Right renal pelvis (tissue), 4 donors: ENCODE results near the gene NT5DC4. TPM values are rescaled to one million over a fixed set of nuclear protein-coding genes. Genes with fewer than 3 reads are reported as not detected.
"Not testable (repeated sequence)": the region's sequence is repeated elsewhere in the genome, so short reads cannot be mapped to it uniquely, and the experiment has no call there.

Experiments used
- DNase-seq, 4 donors: peaks; one replicate each; pipeline ENCODE4 v3.0.0-alpha.2; 2013; ENCODE audit warnings: low read depth in 4 of 4, low spot score in 3 of 4, missing footprints in 1 of 4
- polyA plus RNA-seq, 4 donors: library from polyadenylated mRNA; unstranded; fragments of 120-200 nt; gene quantifications; one replicate each; pipeline ENCODE4 v1.2.1, GENCODE V29; 2013; ENCODE audit not compliant: insufficient read length in 4 of 4

The NT5DC4 gene
- polyA plus RNA-seq, 4 donors: 0.08 to 0.48 (median 0.29) TPM; not detected in 1

DNA sequence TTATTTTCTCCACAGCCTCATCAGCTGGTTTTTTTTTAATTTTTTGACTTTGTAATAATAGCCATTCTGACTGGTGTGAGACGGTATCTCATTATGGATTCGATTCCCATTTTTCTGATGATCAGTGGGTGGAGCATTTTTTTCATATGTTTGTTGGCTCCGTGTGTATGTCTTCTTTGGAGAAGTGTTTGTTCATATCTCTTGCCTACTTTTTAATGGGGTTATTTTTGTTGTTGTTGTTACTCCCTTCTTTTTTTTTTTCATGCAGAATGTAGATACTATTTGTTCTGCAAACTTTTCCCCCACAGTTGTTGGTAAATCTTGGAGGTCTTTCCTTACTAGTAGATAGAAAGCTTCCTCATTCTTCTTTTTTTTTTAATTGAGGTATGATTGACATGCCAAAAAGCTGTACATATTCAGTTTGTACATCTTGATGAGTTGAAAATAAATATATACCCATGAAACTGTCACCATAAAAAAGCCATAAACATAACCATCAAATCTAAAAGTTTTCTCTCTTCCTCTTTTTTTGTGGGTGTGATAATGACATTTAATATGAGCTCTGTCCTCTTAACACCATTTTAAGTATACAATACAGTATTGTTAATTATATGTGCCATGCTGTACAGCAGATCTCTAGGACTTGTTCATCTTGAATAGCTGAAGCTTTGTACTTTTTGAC, 21.8 kb upstream of the NT5DC4 start:
- DNase-seq: no peak

DNA sequence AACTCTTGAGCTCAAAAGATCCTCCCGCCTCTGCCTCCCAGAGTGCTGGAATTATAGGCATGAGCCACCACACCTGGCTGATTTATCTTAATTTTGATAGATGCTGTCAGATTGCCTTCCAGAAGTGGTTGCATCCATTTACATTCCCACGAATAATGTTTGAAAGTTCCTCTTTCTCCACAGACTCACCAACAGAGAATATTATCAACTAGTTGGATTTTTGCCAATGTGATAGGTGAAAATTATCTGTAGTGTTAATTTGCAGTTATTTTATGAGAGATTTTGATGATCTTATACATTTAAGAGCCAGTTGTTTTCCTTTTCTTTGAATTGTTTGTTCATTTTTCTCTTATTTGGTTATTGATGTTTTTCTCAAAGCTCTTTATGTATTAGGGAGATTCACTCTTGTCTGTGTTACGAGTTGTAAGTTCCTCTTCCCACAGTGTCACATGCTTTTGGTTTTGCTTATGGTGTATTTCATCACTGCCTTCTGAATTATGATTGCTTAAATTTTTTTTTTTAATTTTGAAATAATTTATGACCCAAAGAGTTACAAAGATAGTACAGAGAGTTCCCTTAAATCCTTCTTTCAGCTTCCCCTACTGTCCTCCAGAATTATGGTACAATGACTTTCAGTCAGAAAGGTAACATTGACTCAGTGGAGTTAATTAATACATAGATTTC, 20.7 kb upstream of the NT5DC4 start:
- DNase-seq: no peak

DNA sequence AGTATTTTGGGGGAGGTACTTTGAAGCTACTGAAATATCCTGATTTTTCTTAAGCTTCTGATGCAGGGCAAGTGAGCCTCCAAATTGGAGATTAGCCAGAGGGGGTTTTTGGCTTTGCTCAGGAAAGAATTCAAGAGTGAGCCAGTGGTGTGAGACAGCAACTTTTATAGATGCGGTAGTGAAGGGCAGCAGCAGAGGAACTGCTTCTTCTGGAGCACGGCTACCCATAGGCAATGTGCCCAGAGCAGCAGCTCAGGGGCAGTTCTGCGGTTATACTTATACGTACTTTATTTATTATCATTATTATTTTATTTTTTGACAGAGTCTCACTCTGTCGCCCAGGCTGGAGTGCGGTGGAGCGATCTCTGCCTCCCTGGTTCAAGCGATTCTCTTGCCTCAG, 19.8 kb upstream of the NT5DC4 start:
- DNase-seq: no peak

DNA sequence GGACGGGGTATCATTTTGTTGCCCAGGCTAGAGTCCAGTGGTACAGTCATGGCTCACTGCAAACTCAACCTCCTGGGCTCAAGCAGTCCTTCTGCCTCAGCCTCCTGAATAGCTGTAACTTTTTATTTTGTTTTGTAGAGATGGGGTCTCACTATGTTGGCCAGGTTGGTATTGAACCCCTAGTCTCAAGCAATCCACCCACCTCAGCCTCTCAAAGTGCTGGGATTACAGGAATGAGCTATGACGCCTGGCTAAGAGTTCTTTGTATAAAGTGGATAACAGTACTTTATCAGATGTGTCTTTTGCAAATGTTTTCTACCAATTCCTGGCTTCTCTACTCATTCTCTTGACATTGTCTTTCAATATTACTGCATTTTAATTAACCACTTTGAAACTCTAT, 17.1 kb upstream of the NT5DC4 start:
- DNase-seq: no peak

DNA sequence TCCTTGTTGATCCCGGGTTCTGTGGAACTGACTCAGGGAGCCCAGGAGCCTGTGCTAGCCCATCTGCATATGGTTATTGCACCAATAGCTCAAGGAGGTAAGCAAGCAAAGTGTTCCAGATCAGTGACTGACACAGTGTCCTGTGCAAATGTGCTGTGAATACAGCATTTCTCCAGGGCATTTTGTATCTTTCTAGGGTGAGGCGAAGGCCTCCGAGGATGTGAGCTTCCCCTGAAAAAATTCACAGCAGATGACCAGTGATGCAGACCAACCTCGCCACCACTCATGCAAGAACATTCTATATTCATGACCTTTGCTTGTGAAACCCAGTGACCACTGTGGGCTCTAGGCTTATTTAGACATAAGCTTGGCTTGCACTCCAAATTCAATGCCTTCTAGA, 15.2 kb upstream of the NT5DC4 start:
- no peak for DNase-seq

DNA sequence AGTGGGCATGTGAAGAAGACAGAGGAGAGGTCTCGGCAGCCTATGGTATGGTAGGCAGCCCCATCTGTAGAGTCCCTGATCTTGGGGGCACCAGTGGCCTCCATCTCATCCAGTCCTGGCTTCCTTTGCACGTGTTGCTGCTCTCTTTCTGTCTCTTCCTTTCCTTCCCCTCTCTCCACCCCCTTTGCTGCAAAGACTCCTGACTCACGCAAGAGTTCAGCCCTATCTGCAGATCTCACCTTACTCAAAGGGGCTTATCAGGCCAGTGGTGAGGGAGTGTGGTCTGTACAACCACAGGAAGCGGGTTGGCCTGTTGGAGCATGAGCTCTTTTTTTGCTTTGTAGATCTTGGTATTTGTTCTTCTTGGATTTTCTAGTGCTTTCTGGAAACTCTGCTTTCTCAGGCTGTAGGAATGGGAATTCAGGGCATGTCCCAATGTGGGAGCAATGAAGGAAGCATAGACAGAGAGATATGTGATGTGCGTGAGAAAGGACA, 14.6 kb upstream of the NT5DC4 start:
- no peak for DNase-seq

DNA sequence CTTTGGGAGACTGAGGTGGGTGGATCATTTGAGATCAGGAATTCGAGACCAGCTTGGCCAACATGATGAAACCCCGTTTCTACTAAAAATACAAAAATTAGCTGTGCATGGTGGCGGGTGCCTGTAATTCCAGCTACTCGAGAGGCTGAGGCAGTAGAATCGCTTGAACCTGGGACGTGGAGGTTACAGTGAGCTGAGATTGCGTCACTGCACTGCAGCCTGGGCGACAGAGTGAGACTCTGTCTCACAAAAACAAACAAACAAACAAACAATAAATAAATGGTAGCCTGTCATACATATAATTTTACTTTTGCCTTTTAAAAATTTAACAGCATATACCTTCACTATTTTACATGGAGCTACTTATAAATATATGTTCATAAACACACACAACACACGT, 13.9 kb upstream of the NT5DC4 start:
- not testable (repeated sequence) for DNase-seq

DNA sequence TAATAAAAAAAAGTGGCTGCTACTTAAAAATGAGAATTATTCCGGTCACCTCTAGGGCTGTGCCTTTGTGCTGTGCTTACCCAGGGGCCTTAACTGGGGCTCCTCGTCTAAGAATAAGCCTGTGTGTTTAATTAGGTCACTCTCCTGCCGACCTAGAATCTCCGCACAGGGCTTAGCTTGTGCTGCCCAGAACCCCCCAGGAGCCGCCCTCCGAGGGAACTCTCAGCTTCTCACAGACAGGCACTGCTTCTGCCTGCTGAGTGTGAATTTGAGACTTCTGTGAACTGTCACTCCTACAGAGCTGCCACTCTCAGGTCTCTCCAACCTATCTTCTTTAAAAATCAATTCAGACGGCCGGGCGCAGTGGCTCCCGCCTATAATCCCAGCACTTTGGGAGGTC, 11.9 kb upstream of the NT5DC4 start:
- no peak for DNase-seq

DNA sequence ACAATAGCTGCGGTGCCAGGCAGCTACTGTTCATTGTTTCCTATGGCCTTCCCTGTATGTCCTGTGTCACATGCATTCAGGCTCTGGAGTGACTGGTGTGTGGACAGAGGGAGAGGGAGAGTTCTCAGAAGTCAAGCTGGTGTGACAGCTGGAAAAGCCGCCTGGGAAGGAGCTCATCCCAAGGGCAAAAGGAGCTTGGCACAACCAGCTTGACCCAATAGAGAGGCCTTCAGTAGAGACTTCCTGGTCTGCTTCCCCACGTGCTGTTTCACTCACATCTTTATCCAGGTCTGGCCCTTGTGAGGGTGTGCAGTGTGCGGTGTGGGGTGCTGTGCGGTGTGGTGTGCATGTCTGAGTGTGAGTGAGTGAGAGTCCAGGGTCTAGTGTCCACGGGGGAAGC, 11.1 kb upstream of the NT5DC4 start:
- DNase-seq: no peak

DNA sequence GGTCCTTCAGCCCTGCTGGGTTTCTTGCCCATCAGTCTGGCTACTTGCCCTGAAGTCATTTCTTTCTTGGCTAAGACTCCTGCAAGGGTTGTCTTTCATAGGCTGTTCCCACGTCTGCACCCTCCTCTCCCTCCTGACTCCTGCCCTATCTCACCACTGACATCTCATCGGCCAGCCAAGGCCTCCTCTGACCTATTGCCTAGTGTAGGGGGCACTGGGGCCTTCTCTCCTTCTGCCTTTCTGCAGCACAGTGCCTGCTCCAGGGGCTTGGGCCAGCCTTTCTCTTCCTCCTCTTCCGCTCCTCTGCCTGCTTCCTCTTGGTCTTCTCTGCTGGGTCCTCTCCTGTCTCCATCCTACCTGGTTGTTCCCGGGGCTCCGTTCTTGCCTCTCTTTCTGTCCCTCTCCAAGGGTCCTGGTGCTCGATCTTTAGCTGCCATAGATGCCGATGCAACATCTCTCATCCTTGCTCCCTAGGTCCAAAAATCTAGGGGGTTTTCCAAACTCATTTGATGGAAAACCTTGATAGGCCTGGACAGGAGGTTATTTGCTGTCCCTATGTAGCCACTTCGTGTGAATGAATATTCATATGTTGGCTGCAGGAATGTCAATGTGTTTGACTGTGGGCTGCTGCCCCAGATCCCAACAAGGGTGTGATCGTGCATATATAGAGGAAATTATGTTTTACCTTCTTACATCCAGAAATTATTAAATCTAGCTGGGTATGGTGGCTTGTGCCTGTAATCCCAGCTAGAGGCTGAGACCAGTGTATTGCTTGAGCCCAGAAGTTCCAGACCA, 9.7 kb upstream of the NT5DC4 start:
- DNase-seq: no peak

DNA sequence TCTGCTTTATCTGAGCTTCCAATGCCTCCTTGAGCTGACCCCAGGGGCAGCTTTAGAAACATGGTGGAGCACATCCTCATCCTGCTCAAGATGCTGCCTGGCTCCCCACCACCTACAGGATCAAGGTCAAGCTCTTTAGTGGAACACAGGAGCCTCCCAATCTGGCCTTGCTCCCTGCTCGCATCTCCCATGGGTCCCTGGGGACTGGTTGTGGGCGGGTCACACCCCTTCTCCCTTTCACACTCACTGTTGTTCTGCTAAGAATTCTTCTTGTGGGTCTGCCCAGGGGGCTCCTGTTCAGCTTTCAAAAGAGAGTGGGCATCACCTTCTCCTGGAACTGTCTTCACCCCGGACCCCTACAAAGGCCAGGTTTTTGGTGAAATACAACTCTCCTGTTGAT, 8.4 kb upstream of the NT5DC4 start:
- DNase-seq: no peak

DNA sequence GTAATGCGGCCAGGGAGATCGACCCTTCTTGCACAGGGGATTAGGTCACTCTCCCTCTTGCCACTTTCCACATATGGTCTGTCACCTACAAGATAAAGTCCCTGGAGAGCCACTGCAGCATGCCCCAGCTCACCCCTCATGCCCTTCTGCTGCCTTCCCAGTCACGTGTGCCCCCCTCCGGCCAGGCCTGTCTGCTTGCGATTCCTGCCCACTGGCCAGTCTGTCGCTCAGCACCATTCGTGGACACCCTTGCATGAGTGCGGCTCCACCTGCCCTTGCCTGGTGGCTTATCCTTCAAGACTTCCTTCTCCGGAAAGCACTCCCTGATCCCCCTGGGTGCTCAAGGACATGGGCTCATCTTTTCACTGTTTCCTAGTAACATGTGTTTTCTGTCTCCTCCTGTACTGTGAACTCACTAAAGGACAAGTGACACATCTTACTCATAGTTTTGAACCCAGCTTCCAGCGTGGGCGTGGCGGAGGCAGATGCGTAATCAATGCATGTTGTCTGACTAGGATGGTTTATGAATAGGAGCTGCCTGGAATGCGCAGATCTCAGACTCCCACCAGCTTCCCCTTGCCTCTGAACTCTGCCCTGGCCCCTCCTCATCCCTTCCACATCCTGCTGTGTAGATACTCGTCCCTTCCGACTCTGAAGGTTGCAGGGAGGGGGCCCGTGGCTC, 7.8 kb upstream of the NT5DC4 start:
- DNase-seq: no peak

DNA sequence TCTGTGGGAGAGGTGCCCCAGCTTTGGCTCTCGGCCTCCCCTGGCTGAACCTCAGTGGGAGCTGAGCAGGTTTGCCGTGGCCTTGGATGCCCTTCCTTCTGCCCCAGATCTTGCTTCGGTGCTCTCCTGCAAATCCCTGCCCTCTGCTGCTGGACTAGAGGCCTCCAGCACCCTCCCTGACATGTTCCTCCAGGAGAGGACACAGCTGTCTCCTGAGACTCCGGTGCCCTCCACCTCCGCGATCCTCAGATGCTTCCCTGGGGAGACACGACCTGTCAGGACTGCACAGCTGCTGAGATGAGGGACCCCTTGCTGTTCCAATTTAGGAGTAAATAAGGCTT, 7.3 kb upstream of the NT5DC4 start:
- no peak for DNase-seq

DNA sequence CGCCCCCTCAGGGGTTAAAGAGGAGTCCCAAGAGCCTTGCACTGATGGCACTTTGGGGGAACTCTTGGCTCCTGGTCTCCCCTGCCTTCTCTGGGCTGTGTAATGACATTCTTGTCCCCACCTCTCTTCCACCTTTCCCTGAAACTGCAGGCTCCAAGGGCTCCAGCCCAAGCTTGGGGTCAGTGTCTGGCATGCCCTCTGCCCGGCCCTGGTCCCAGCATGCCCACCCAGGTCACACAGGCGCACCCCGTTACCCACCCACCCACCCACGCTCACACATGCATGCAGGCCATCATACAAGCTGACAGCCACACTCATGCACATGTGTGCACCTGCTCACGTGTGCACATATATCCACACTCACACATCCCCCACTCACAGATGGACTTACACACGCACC, 6.9 kb upstream of the NT5DC4 start:
- no peak for DNase-seq

DNA sequence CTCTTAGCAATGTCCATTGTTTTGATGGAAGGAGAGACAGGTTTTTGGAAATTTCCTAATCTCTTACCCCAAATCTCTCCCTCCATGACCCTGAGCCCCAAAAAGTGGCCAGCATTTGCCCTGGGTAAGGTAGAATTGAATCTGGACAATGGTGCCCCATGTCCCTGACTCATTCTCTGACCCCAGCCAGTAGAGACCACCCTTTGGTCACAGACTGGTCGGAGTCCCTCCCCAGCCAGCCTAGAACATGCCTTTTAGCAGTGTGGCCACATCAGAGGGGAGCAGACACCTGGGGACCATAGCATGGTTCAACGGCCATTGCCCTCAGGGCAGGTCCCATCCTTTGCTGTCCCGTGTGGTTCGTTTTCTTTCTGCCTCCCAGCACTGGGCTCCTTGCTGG, 6.5 kb upstream of the NT5DC4 start:
- no peak for DNase-seq

DNA sequence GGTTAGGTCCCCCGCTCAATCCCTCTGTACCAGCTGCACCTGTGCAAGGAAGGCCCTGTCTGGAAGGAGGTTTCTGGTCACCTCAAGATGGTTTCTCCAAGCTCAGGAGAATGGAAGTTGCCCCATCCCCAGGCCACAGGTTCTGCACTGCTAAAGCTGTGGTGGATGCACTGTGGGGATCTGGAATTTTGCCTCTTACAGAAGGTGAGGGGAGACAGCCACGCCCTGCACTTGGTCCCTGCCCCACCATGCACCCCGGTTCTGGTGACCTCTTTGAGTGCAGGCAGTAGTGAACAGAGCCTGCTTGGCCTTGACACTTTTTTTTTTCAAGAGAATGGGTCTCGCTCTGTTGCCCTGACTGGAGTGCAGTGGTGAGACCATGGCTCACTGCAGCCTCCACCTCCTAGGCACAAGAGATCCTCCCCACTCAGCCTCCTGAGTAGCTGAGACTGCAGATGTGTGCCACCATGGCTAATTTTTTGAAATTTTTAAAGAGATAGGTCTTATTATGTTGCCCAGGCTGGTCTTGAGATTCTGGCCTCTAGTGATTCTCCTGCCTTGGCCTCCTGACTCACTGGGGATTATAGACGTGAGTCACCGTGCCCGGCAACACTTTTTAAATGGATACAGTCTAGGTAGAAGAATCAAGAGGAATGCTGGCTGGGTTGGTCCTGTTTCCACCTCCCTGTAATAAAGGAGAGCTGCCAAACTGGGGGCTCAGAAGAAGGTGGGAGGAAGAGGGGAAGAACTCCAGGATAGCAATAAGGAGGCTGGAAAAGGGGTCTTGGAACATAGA, 5.8 kb upstream of the NT5DC4 start:
- no peak for DNase-seq

DNA sequence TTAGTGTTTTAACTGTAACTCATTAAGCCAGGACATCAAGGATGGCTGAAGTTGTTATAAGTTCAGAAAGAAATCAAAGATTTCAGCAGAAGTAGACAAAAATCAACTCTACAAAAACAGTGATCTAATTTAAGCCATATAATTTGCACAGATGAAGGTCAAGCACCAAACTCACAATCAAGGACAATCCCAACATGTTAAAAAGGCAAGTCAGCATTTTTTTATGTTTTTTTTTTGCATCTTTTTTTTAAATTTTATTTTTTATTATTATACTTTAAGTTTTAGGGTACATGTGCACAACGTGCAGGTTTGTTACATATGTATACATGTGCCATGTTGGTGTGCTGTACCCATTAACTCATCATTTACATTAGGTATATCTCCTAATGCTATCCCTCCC, 4.7 kb upstream of the NT5DC4 start:
- not testable (repeated sequence) for DNase-seq

DNA sequence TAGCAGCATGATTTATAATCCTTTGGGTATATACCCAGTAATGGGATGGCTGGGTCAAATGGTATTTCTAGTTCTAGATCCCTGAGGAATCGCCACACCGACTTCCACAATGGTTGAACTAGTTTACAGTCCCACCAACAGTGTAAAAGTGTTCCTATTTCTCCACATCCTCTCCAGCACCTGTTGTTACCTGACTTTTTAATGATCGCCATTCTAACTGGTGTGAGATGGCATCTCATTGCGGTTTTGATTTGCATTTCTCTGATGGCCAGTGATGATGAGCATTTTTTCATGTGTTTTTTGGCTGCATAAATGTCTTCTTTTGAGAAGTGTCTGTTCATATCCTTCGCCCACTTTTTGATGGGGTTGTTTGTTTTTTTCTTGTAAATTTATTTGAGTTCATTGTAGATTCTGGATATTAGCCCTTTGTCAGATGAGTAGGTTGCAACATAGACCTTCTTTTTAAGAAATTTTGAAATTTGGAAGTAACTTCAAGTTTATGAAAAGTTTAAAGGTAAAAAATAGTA, 3.9 kb upstream of the NT5DC4 start:
- not testable (repeated sequence) for DNase-seq

DNA sequence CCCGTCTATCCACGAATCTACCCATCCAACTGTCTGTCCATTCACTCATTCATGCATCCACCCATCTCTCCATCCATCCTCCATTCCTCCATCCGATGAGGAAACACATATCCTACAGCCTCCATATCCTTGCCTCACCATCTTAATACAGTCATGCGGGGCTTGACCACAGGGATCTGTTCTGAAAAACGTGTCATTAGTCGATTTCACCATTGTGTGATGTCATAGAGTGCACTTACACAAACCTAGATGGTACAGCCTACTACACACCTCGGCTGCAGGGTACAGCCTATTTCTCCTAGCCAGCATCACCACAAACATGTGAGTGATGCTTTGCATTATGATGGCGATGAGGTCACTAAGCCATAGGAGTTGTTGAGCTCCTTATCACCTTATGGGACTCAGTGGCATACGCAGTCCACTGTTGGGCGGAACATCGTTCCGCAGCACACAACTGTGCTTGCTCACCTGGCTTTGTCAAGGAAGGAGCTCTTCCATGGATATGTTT, 1.9 kb upstream of the NT5DC4 start:
- DNase-seq: no peak
